ENCODE results near the gene GMPR2.

GMPR2 gene

DNA sequence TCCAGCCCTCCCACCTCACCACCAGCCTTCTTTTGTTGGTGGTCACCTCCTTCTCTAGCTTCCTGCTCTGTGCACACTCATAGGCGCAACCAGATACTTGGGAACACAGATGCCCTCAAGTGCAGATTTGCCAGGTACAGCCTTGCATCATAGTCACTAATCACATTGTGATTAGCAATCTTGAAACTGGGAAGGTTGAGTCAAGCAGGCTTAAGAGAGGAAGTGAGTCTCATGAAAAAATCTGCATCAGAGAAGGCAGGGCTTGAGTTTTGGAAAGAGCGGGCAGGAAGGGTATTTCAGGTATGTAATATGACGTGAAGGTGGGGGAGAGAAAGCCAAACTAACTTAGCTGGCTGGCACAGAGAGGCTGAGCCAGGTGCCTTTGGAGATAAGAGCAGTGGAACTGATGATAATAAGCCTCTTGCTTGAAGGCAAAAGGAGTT lies 41.4 kb downstream of the GMPR2 start:
- Histone ChIP-seq H2AFZ (ENCODE audit: low read depth, low read length) (no peak overlapping the region), H3K9ac (ENCODE audit: low read depth, low read length) (no peak overlapping the region), H3K4me3 (ENCODE audit: low read depth in 1 of 2, low read length in 2 of 2) (no peak overlapping the region), H3K9me3 (ENCODE audit: insufficient read depth, low read length, severe bottlenecking) (no peaks in the 10 kb centered on the region), H4K20me1 (ENCODE audit: insufficient read depth, low read length) (no peaks in the 10 kb centered on the region), H3K79me2 (ENCODE audit: insufficient read depth, low read length) (peaks cover 6% of the 10 kb centered on the region; the same call in 1 of the 2 replicates), H3K4me1 (ENCODE audit: insufficient read depth, low read length) (peaks cover 27% of the 10 kb centered on the region), H3K27ac (ENCODE audit: low read length) (no peak overlapping the region), H3K4me2 (ENCODE audit: insufficient read depth, low read length) (no peak overlapping the region), H3K36me3 (ENCODE audit: insufficient read depth, low read length) (no peaks in the 10 kb centered on the region), H3K27me3 (ENCODE audit: insufficient read depth, low read length, poor library complexity) (no peaks in the 10 kb centered on the region)
- ATAC-seq (ENCODE audit: insufficient read depth, low read depth), result no peak
- TF ChIP-seq EZH2 (IDR thresholded peaks at IDR 0.05; ENCODE audit: borderline replicate concordance, low read depth, low read length, severe bottlenecking), result no peak
- TF ChIP-seq, protein P1, sequence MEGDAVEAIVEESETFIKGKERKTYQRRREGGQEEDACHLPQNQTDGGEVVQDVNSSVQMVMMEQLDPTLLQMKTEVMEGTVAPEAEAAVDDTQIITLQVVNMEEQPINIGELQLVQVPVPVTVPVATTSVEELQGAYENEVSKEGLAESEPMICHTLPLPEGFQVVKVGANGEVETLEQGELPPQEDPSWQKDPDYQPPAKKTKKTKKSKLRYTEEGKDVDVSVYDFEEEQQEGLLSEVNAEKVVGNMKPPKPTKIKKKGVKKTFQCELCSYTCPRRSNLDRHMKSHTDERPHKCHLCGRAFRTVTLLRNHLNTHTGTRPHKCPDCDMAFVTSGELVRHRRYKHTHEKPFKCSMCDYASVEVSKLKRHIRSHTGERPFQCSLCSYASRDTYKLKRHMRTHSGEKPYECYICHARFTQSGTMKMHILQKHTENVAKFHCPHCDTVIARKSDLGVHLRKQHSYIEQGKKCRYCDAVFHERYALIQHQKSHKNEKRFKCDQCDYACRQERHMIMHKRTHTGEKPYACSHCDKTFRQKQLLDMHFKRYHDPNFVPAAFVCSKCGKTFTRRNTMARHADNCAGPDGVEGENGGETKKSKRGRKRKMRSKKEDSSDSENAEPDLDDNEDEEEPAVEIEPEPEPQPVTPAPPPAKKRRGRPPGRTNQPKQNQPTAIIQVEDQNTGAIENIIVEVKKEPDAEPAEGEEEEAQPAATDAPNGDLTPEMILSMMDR (IDR thresholded peaks at IDR 0.05; ENCODE audit: borderline replicate concordance, extremely low read depth, low read length, poor library complexity, severe bottlenecking), result no peak
- DNase-seq, result no peak

DNA sequence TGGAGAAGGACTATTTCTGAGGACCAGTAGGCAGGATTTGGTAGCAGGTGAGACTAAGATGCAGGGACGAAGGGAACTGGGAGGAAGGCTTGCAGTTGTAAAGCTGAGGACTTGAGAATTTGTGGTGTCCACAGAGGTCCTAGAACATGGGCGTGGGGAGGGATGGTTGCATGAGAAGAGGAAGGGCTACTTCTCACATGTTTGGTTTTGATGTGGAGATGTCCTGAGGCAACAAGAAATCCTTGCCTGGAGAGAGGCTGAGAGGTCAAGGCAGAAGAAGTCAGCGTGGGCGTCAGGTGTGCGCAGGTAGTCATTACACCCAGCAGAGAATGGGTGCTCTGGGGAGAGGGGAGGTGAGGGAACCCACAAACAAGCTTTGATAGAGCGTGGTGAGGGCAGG lies 44.3 kb downstream of the GMPR2 start:
- peaks cover 8% of the 10 kb centered on the region for H3K4me1 ChIP-seq (ENCODE audit: insufficient read depth, low read length)
- DNase-seq (no peak), ATAC-seq (ENCODE audit: insufficient read depth, low read depth) (no peak)
- H3K9me3 ChIP-seq (ENCODE audit: insufficient read depth, low read length, severe bottlenecking), result no peaks in the 10 kb centered on the region
- no peak overlapping the region for H3K27ac ChIP-seq (ENCODE audit: low read length)
- no peaks in the 10 kb centered on the region for H4K20me1 ChIP-seq (ENCODE audit: insufficient read depth, low read length)
- no peak overlapping the region for H3K4me3 ChIP-seq (ENCODE audit: low read depth in 1 of 2, low read length in 2 of 2)
- H3K9ac ChIP-seq (ENCODE audit: low read depth, low read length), result no peak overlapping the region
- no peaks in the 10 kb centered on the region for H3K36me3 ChIP-seq (ENCODE audit: insufficient read depth, low read length)
- 0 out of 2 replicates have a peak, but pooled peaks cover under 1% of the 10 kb centered on the region for H3K79me2 ChIP-seq (ENCODE audit: insufficient read depth, low read length)
- H3K27me3 ChIP-seq (ENCODE audit: insufficient read depth, low read length, poor library complexity), result no peaks in the 10 kb centered on the region
- H3K4me2 ChIP-seq (ENCODE audit: insufficient read depth, low read length), result no peak overlapping the region
- H2AFZ ChIP-seq (ENCODE audit: low read depth, low read length), result no peak overlapping the region
- TF ChIP-seq EZH2 (IDR thresholded peaks at IDR 0.05; ENCODE audit: borderline replicate concordance, low read depth, low read length, severe bottlenecking), result no peak
- TF ChIP-seq, protein P1 (IDR thresholded peaks at IDR 0.05; ENCODE audit: borderline replicate concordance, extremely low read depth, low read length, poor library complexity, severe bottlenecking), result no peak

DNA sequence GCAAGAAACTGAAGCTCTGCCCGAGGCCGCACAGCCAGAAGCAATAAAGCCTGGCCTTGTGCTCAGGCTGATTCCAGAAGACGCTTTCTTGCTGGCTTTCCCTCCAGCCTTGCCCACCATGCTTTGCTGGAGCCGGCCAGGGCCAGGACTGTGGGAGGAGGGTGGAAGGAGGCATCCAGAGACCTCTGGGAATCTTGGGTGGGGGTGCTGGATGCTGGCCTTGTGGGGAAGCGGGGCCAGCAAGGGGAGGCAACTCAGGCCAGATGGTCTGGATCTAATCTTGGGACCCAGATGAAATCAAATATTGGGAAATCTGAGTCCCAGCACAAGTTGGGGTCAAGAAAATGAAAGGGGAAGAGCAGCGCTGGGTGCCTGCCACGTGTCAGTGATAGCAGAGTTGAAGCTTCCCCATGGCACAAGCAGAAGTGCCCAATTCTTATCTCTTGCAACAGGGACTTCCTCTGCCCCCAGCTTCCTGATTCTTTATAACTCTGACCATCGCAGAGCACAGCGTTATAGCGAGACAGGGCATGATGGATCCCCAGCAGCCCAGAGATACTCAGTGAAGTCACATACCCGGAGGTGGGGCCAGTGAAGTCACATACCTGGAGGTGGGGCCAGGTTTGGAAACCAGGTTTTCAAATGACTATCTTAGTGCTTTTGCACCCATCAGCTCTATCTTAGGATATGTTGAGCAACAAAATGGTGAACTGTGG lies 45.0 kb downstream of the GMPR2 start:
- no peak overlapping the region for H3K27ac ChIP-seq (ENCODE audit: low read length)
- H3K9ac ChIP-seq (ENCODE audit: low read depth, low read length), result no peak overlapping the region

More for the DNA sequence above, 45.0 kb downstream of the GMPR2 start:
- H3K9me3 ChIP-seq (ENCODE audit: insufficient read depth, low read length, severe bottlenecking), result no peaks in the 10 kb centered on the region
- no peak overlapping the region for H3K4me3 ChIP-seq (ENCODE audit: low read depth in 1 of 2, low read length in 2 of 2)
- H3K4me2 ChIP-seq (ENCODE audit: insufficient read depth, low read length), result no peak overlapping the region
- H4K20me1 ChIP-seq (ENCODE audit: insufficient read depth, low read length), result no peaks in the 10 kb centered on the region
- no peak for ATAC-seq (ENCODE audit: insufficient read depth, low read depth)
- H3K4me1 ChIP-seq (ENCODE audit: insufficient read depth, low read length), result peaks cover 1% of the 10 kb centered on the region
- TF ChIP-seq EZH2 (IDR thresholded peaks at IDR 0.05; ENCODE audit: borderline replicate concordance, low read depth, low read length, severe bottlenecking), result no peak
- TF ChIP-seq, protein P1 (IDR thresholded peaks at IDR 0.05; ENCODE audit: borderline replicate concordance, extremely low read depth, low read length, poor library complexity, severe bottlenecking), result no peak
- no peaks in the 10 kb centered on the region for H3K36me3 ChIP-seq (ENCODE audit: insufficient read depth, low read length)
- DNase-seq, result no peak
- H3K79me2 ChIP-seq (ENCODE audit: insufficient read depth, low read length), result no peaks in the 10 kb centered on the region
- H2AFZ ChIP-seq (ENCODE audit: low read depth, low read length), result no peak overlapping the region
- H3K27me3 ChIP-seq (ENCODE audit: insufficient read depth, low read length, poor library complexity), result no peaks in the 10 kb centered on the region
